ENCODE measurements around the gene HOMER2.

The HOMER2 gene

DNA sequence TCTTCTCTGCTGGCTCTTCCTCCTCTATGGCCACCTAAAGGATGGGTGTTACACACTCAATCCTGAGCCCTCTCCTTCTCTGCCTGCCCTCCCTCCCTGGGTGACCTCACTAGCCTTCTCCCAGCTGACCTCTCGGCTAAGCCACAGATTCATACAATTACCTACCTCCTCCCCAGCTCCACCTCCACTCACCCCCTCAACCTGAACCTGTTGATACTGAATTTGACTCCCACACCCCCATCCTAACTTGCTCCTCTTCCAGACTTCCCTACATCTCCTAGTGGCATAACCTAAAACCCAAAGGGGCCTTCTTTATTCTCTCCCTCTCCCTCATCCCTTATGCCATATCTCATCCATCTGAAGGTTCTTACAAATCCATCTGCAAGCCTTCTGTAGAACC is 17.1 kb downstream of the HOMER2 start:
- H3K4me3 ChIP-seq (ENCODE audit: low read depth, low read length) = no peak overlapping the region
- H3K9me3 ChIP-seq (ENCODE audit: control insufficient read depth, low read length) = no peaks in the 10 kb centered on the region

DNA sequence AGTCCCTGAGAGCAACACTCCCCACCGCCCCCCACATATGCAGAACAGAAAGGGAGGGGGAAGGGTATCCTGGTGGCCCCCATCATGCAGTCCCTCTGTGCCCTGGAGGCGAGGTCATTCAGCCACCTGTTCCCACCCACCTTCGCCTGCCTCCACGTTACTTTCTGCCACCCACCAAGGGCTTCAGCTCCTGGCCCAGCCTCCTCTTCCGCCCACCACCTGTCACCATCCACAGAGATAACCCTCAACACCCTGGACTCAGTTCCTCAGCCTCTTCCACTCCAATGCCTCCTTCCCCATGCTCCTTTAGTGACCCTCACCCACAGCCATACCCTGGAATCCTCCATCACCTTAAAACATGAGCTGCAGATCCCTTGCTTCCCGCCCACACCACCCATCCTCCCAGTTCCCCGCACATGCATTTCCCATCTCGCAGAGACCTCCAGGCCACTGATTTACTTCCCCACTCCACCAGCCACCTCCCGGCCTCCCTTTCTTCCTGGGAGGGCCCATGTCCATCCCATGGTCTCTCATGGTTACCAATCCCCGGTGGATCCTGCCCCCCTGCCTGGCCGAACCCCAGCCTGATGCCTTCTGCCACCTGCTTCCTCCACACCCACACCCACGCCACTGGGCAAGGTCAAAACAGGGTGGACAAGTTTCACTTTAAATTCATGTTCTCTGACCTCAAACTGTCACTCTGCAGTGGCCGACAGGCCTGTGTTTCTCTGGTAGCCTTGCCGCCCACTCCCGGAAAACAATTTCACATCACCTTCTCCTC is 18.2 kb downstream of the HOMER2 start:
- TF ChIP-seq, protein P1, sequence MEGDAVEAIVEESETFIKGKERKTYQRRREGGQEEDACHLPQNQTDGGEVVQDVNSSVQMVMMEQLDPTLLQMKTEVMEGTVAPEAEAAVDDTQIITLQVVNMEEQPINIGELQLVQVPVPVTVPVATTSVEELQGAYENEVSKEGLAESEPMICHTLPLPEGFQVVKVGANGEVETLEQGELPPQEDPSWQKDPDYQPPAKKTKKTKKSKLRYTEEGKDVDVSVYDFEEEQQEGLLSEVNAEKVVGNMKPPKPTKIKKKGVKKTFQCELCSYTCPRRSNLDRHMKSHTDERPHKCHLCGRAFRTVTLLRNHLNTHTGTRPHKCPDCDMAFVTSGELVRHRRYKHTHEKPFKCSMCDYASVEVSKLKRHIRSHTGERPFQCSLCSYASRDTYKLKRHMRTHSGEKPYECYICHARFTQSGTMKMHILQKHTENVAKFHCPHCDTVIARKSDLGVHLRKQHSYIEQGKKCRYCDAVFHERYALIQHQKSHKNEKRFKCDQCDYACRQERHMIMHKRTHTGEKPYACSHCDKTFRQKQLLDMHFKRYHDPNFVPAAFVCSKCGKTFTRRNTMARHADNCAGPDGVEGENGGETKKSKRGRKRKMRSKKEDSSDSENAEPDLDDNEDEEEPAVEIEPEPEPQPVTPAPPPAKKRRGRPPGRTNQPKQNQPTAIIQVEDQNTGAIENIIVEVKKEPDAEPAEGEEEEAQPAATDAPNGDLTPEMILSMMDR (IDR thresholded peaks at IDR 0.05) = no peak
- no peaks in the 10 kb centered on the region for H3K27me3 ChIP-seq (ENCODE audit: control insufficient read depth, insufficient read depth, low read length)
- H3K4me1 ChIP-seq = no peaks in the 10 kb centered on the region
- no peak overlapping the region for H3K27ac ChIP-seq
- H3K36me3 ChIP-seq (ENCODE audit: control insufficient read depth, insufficient read depth, low read length) = no peaks in the 10 kb centered on the region
- no peak overlapping the region for H2AFZ ChIP-seq
- no peaks in the 10 kb centered on the region for H3K9me3 ChIP-seq (ENCODE audit: control insufficient read depth, low read length)
- H3K4me2 ChIP-seq (ENCODE audit: low read length) = no peak overlapping the region
- H3K4me3 ChIP-seq (ENCODE audit: low read depth, low read length) = no peak overlapping the region
- H3K9ac ChIP-seq = no peak overlapping the region
- H3K79me2 ChIP-seq = peaks cover 2% of the 10 kb centered on the region

More for the DNA sequence above, 17.1 kb downstream of the HOMER2 start:
- no peak overlapping the region for H3K27ac ChIP-seq
- peaks cover 2% of the 10 kb centered on the region for H3K79me2 ChIP-seq
- H3K4me2 ChIP-seq (ENCODE audit: low read length) = no peak overlapping the region
- no peaks in the 10 kb centered on the region for H3K36me3 ChIP-seq (ENCODE audit: control insufficient read depth, insufficient read depth, low read length)
- no peaks in the 10 kb centered on the region for H3K27me3 ChIP-seq (ENCODE audit: control insufficient read depth, insufficient read depth, low read length)
- no peaks in the 10 kb centered on the region for H3K4me1 ChIP-seq
- H2AFZ ChIP-seq = no peak overlapping the region
- TF ChIP-seq, protein P1 (IDR thresholded peaks at IDR 0.05) = no peak
- no peak overlapping the region for H3K9ac ChIP-seq

DNA sequence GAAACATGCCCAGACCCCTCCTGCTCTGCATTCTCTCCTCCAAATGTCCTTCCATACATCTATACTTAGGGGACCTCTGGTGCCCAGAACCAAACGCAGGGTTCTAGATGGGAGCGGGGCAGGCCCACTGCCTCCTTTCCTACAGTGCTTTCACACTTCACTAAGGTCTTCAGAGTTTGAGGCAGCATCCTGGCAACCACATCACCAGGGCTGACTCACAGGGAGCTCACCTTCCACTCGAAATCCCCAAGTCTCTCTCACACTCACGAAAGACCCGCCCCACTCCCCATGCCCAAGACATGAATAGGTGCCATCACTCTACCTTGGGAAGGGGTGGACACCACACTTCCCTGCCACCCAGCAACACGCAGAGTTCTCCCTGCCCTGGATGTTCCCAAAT is 18.9 kb downstream of the HOMER2 start:
- Histone ChIP-seq H3K36me3 (ENCODE audit: control insufficient read depth, insufficient read depth, low read length) (no peaks in the 10 kb centered on the region), H3K27ac (no peak overlapping the region), H3K9ac (no peak overlapping the region), H3K79me2 (no peaks in the 10 kb centered on the region), H2AFZ (no peak overlapping the region), H3K4me3 (ENCODE audit: low read depth, low read length) (no peak overlapping the region), H3K4me2 (ENCODE audit: low read length) (no peak overlapping the region), H3K27me3 (ENCODE audit: control insufficient read depth, insufficient read depth, low read length) (no peaks in the 10 kb centered on the region), H3K4me1 (no peaks in the 10 kb centered on the region), H3K9me3 (ENCODE audit: control insufficient read depth, low read length) (no peaks in the 10 kb centered on the region)
- TF ChIP-seq, protein P1 (IDR thresholded peaks at IDR 0.05) = no peak

DNA sequence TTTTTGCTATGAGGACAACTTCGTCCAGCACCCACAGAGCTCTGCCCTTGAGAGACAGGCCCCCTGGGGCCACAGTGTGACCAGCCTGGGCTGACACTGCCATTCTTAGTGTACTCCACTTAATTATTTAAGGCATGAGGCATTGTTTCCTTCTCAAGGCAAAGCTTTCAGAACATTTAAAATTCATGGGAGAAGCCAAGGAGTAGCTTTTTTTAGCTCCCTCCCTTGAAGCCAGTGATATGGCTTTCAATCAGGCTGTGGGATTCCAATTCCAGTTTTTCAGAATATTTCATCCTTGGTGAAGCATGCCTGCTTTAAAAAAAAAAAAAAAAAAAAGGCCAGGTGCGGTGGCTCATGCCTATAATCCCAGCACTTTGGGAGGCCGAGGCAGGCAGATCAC is 21.3 kb downstream of the HOMER2 start:
- no peaks in the 10 kb centered on the region for H3K27me3 ChIP-seq (ENCODE audit: control insufficient read depth, insufficient read depth, low read length)
- no peaks in the 10 kb centered on the region for H3K36me3 ChIP-seq (ENCODE audit: control insufficient read depth, insufficient read depth, low read length)
- TF ChIP-seq, protein P1 (IDR thresholded peaks at IDR 0.05) = no peak
- H3K9ac ChIP-seq = no peak overlapping the region
- H3K4me1 ChIP-seq = no peaks in the 10 kb centered on the region
- no peaks in the 10 kb centered on the region for H3K79me2 ChIP-seq
- no peak overlapping the region for H3K4me2 ChIP-seq (ENCODE audit: low read length)
- H2AFZ ChIP-seq = no peak overlapping the region
- no peaks in the 10 kb centered on the region for H3K9me3 ChIP-seq (ENCODE audit: control insufficient read depth, low read length)
- no peak overlapping the region for H3K4me3 ChIP-seq (ENCODE audit: low read depth, low read length)
- H3K27ac ChIP-seq = no peak overlapping the region

DNA sequence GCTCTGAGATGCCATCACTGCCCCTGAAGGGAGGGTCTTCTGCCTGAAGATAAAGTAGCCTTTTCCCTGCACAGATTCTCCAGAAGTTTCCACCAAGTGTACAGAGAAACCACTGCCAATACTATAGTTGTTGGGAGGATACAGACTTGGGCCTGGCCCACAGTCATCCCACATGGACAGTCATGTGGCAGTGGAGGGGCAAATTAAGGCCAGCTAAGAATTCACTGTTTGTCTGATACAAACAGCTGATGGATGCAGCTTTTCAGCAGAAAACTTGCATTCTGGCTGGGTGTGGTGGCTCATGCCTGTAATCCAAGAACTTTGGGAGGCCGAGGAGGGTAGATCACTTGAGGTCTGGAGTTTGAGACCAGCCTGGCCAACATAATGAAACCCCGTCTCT is 22.1 kb downstream of the HOMER2 start:
- no peaks in the 10 kb centered on the region for H3K9me3 ChIP-seq (ENCODE audit: control insufficient read depth, low read length)
- TF ChIP-seq, protein P1 (IDR thresholded peaks at IDR 0.05) = no peak
- H3K27me3 ChIP-seq (ENCODE audit: control insufficient read depth, insufficient read depth, low read length) = no peaks in the 10 kb centered on the region
- H3K9ac ChIP-seq = no peak overlapping the region
- H3K27ac ChIP-seq = no peak overlapping the region
- H3K79me2 ChIP-seq = no peaks in the 10 kb centered on the region
- no peak overlapping the region for H3K4me3 ChIP-seq (ENCODE audit: low read depth, low read length)
- H3K36me3 ChIP-seq (ENCODE audit: control insufficient read depth, insufficient read depth, low read length) = no peaks in the 10 kb centered on the region
- H2AFZ ChIP-seq = no peak overlapping the region
- H3K4me2 ChIP-seq (ENCODE audit: low read length) = no peak overlapping the region
- H3K4me1 ChIP-seq = no peaks in the 10 kb centered on the region
